HG02852 (cell line): ENCODE results near the gene UMAD1.
A peak's percentile ranks its signal among the peaks of the same experiment; 100 is the strongest.
"Not testable (repeated sequence)": the region's sequence is repeated elsewhere in the genome, so short reads cannot be mapped to it uniquely, and the experiment has no call there.

ENCODE experiments used
- ATAC-seq: cut with Tn5 transposase; IDR thresholded peaks from one replicate; pipeline ENCODE4 v1.9.1; 2021; ENCODE audit warnings: mild to moderate bottlenecking, moderate library complexity; ENCODE audit not compliant: unreplicated experiment

UMAD1 gene

DNA sequence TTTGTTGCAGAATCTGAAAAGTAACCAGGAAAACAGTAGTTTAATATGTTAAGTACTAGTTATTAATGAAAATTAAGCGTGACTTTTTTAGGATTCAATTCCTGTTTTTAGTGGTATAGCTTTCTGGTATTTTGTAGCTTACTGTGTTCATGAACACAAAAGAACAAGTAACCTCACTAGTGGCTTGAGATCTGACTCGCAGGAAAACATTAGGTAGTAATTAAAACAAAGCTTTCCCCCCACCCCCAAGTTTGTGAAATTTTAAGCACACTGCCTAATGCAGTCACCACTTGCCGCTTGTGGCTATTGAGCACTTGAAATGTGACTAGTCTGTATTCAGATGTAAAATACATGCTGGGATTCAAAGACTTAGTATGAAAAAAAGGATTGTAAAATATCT is 180.4 kb downstream of the UMAD1 start:
- no peak for ATAC-seq

DNA sequence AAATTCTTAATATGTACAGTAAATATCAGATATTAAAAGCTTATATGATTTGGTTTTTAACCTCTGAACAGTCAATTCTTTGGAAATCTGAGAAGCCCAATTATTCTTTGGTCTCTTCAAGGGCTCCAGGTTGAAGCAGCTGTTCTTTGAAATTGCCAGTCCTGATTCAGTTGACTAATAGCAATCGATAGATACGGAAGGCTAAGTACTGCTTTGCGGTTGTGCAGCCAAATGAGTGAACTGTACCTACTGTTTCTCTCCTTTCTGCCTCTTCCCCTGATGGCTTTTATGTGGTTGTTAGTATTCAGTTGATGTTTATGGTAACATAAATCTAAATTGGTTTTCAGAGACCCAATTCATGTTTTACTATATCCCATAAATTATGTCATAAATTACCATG is 181.0 kb downstream of the UMAD1 start:
- no peak for ATAC-seq

- ATAC-seq = not testable (repeated sequence)
These were observed 184.7 kb downstream of the UMAD1 start for GRCh38 chr7:7825294-7825693.

- ATAC-seq = no peak
These were observed 189.1 kb downstream of the UMAD1 start for GRCh38 chr7:7829667-7830066.

DNA sequence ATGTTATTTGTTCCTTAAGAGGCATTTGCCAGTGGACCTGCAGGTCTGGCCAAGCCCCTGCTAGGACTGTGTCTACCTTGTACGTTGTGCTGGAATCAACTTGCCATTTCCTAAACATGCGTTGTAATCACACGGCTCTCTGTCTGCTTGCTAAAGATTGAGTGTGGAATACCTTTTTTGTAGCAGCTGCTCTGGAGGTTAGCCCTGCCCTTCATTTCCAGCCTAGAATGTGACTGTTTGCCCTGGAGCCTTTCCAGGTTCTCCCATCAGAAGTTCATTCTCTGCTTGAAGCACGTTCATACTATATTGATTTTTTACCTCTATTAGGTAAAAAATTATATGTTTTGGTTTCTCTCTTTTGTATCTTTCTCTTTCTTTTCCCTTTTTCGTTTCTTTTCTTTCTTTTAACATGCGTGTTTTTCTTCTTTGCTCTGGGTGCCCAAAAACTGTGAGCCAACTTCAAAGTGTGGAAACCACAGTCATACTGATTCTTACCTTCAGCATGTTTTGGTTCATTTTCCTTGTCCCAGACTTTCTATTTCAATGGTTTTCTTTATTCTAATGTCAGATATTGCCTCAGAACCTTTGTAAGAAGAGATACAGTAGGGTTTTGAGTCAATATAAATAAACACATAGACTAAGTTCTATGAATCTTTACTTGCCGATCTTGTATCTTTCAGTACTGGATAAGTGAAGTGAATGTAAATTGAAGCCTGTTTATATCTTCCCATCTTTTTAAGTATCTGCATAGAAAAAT is 189.7 kb downstream of the UMAD1 start:
- ATAC-seq = no peak

- ATAC-seq = no peak
These were observed 192.0 kb downstream of the UMAD1 start for GRCh38 chr7:7832518-7832917.

DNA sequence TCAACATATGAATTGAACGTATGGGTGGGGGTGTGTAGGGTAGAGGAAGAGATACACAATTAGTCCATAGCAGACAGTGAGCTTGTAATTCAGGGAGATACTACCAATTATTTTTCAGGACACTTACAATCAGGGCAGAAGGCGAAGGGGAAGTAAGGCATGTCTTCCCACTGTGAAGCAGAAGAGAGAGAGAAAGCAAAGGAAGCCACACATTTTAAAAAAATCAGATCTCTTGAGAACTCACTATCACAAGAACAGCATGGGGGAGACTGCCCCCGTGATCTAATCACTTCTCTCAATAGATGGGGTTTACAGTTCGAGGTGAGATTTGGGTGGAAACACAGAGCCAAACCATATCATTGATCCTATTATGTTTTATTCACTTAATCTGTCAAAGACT is 194.2 kb downstream of the UMAD1 start:
- ATAC-seq = no peak

- no peak for ATAC-seq
These were observed 200.5 kb downstream of the UMAD1 start for GRCh38 chr7:7841027-7841426.

DNA sequence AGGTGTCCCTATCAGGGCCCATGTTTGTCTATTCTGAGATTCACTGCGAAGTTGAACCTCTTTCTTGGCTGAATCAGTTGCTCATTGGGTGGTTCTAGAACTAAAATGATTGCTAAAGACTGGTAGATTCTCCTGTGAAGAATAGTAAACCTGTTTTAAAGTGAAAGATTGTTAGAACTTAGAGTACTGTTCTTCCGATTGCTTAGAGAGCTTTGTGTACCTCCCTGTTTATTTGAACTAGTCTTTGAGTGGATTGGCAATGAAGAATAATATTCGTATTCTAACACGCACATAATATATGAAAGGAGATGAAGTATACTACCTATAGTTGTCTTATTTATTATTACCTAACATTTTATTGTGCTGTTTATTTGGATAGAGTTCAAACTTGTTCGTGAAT is 202.7 kb downstream of the UMAD1 start:
- ATAC-seq = no peak

- no peak for ATAC-seq
These were observed 203.4 kb downstream of the UMAD1 start for GRCh38 chr7:7843972-7844371.

GRCh38 chr7:7848246-7848645 is 207.7 kb downstream of the UMAD1 start:
- no peak for ATAC-seq

GRCh38 chr7:7848892-7849291 is 208.3 kb downstream of the UMAD1 start:
- ATAC-seq = no peak

DNA sequence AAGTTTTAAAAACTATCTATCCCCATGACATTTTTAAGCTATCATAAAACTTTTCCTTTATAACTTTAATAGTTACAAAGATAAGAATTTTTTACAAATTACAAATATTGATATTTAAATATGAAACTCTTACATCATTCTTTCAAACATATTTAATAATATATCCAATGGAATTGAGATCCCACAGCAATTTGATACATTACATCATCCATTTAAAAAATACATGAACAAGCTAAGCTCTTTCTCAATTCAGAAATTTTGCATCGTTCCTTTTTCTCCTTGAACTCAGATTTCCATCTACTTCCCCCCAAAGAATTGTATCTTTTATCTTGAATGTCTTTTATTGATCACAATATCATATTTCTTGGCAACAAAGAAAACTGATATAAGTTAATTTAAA is 209.6 kb downstream of the UMAD1 start:
- no peak for ATAC-seq

DNA sequence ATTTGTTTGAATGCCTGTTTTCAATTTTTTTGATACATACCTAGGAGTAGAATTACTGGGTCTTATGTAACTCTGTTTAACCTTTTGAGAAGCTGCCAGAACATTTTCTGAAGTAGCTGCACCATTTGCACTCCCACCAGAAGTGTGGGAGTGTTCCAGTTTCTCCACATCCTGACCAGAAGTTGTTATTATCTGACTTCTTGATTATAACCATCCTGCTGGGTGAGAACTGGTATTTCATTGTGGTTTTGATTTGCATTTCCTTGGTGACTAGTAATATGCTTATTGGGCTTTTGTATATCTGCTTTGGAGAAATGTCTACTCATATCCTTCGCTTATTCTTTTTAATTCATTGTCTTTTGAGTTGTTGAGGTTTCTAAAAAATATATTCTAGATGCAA is 210.8 kb downstream of the UMAD1 start:
- no peak for ATAC-seq

DNA sequence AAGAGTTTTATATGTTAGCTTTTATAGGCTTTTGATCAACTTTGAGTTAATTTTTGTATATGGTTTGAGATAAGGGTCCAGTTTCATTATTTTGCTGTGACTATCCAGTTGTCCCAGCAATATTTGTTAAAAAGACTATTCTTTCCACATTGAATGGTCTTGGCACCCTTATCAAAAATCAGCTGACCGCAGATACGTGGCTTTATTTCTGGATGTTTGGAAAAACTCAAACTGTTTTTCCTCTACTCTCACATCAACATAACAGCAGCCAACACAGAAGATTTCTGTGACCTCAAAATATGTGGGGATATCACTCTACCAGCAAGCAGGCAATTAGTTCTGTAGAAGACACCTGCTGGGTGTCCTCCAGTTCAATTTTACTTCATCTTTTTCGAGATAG is 211.4 kb downstream of the UMAD1 start:
- ATAC-seq = no peak

- no peak for ATAC-seq
These were observed 216.6 kb downstream of the UMAD1 start for GRCh38 chr7:7857143-7857583.

- peak; percentile 51 for ATAC-seq
These were observed 218.0 kb downstream of the UMAD1 start for GRCh38 chr7:7858559-7858958.

DNA sequence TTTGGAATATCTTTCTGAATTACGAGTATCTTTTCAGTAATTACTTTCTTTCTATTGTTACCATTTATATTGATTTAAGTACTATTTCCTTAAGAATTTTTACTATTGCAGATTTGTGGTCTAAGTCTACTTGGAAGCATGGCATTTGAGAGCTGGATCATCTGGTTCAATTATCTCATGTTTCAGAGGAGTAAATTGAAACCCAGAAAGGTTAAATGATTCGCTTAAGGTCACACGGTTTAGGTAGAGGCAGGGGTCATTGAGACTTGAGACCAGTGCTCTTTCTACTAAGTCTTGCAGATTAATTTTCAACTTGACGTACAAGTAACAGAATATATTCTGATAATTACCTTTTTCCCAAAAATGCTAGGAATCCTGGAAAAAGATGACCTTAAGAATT is 218.9 kb downstream of the UMAD1 start:
- no peak for ATAC-seq

GRCh38 chr7:7861211-7861633 is 220.7 kb downstream of the UMAD1 start:
- no peak for ATAC-seq

DNA sequence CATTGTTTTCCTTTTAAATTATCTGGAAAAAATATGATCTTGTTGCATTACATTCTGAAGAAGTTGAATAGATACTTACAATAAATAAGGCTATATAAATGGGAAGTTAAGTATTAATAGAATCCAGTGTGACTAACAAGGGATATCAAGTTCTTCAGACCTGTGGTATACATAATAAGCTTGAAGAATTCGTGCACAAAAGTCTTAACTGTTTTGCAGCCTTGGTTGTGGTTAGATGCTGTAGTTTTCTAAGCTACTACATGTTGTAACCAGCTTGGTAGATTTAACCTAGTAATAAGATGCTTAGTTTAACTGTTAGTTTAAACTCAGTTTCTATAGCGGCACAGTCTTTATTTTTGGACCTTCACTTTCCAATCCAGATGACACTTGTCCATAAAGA is 221.8 kb downstream of the UMAD1 start:
- ATAC-seq = no peak

- ATAC-seq = peak; percentile 51
These were observed 227.5 kb downstream of the UMAD1 start for GRCh38 chr7:7867846-7868571.

DNA sequence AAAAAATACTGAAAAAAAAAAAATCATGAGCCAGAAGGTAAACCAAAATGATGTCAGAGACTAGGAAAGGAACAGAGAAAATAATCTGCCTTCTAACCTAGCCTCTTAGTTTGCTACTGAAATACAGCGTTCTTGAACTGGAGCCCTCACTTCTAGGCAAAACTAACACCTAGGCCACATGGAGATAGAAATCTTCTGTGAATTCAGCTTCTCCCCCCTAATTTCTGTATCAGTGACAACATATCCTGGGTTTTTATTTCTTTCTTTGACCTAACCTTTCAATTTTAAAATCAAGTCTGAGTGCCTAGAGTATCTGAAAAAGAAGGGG is 228.0 kb downstream of the UMAD1 start:
- no peak for ATAC-seq

- no peak for ATAC-seq
These were observed 228.5 kb downstream of the UMAD1 start for GRCh38 chr7:7869036-7869435.
